HUES48 (cell line): ENCODE measurements around the gene TMEM125.
A peak's percentile ranks its signal among the peaks of the same experiment; 100 is the strongest.

Experiments
- H3K27ac ChIP-seq: one replicate; pipeline ENCODE4 v1.7.0; 2013; ENCODE audit warnings: low read depth, low read length, inconsistent platforms
- H3K27me3 ChIP-seq: 2 replicates; pipeline ENCODE4 v1.6.1; 2013; ENCODE audit warnings: mild to moderate bottlenecking, low read length; ENCODE audit not compliant: control insufficient read depth, insufficient read depth
- H3K36me3 ChIP-seq: 2 replicates; pipeline ENCODE4 v1.6.1; 2013; ENCODE audit warnings: low read length; ENCODE audit not compliant: control insufficient read depth, insufficient read depth
- H3K4me1 ChIP-seq: 2 replicates; pipeline ENCODE4 v1.6.1; 2013; ENCODE audit warnings: mild to moderate bottlenecking, low read length; ENCODE audit not compliant: control insufficient read depth, insufficient read depth
- H3K4me3 ChIP-seq: 2 replicates; pipeline ENCODE4 v1.5.1; 2013; ENCODE audit warnings: mild to moderate bottlenecking, low read depth, low read length
- H3K9ac ChIP-seq: 2 replicates; pipeline ENCODE4 v1.6.1; 2013; ENCODE audit warnings: mild to moderate bottlenecking, low read depth, low read length, moderate library complexity
- H3K9me3 ChIP-seq: 2 replicates; pipeline ENCODE4 v1.6.1; 2013; ENCODE audit warnings: low read length; ENCODE audit not compliant: control insufficient read depth, insufficient read depth

The TMEM125 gene

DNA sequence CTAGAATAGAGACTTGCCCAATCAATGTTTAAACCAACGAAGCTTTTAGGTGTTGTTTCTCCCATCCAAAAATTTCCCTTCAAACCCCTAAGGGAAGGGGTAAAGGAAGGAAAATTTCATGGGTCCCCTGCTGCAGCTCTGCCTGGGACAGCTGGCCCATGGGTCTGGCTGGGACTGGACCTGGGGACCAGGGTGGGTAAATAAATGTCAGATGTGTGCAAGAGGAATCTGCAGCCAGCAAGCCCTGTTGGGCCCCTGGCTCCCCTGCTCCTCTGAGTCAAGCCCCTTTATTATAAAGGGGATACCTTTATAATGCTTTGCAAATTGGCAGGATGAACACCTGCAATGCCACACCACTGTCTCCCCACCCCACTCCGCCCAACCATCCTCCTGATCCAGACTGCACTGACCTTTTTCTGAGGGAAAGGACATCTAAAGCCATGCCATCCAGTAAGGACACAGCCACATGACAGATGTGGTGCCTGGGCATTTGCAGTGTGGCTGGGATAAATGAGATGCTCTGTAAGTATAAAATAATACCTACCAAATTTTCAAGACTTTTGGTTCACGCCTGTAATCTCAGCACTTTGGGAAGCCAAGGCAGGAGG is 1.9 kb upstream of the TMEM125 start:
- Histone ChIP-seq H3K36me3 (no peaks in the 10 kb centered on the region), H3K27ac (no peak overlapping the region), H3K9me3 (peaks cover 10% of the 10 kb centered on the region), H3K9ac (no peak overlapping the region), H3K4me3 (no peak overlapping the region), H3K4me1 (peaks cover 19% of the 10 kb centered on the region), H3K27me3 (no peaks in the 10 kb centered on the region)

DNA sequence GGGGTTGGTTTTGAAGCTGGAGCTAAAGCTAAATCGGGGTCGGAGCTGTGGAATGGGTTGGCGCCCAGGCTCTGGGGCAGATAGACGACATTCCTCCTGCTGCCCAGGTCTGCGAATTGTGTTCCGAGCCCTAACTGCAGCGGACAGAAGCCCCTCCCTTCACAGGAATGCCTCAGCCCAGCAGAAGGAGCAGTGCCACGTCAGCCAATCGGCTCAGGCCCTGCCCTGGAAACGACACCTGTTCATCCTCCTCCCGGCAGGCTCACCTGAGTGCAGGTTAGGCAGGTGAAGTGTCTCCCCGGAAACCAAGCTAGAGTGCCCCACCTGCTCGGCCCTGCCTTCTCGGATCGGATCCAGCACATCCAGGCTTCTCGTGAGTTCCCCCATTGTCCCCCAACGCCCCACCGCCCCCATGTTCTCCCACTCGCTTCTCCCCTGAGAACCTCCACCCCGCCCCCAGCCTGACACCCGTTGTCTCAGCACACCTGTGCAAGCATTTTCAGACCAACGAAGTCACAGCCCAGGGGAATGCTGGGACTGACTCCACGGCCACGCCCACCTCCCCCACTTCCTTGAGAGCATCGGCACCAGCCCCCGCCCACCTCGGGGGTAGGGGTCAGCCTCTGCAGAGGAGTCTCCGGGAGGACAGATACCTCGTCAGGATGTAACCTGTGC is 775 bp downstream of the TMEM125 start:
- peaks cover 4% of the 10 kb centered on the region; the same call in 1 of the 2 replicates for H3K36me3 ChIP-seq
- peak overlapping the region; percentile 57 for H3K27ac ChIP-seq
- H3K4me3 ChIP-seq, result peak overlapping the region; percentile 67
- H3K4me1 ChIP-seq, result peaks cover 19% of the 10 kb centered on the region
- no peaks in the 10 kb centered on the region for H3K27me3 ChIP-seq
- peak overlapping the region; percentile 59 for H3K9ac ChIP-seq
- H3K9me3 ChIP-seq, result no peaks in the 10 kb centered on the region

DNA sequence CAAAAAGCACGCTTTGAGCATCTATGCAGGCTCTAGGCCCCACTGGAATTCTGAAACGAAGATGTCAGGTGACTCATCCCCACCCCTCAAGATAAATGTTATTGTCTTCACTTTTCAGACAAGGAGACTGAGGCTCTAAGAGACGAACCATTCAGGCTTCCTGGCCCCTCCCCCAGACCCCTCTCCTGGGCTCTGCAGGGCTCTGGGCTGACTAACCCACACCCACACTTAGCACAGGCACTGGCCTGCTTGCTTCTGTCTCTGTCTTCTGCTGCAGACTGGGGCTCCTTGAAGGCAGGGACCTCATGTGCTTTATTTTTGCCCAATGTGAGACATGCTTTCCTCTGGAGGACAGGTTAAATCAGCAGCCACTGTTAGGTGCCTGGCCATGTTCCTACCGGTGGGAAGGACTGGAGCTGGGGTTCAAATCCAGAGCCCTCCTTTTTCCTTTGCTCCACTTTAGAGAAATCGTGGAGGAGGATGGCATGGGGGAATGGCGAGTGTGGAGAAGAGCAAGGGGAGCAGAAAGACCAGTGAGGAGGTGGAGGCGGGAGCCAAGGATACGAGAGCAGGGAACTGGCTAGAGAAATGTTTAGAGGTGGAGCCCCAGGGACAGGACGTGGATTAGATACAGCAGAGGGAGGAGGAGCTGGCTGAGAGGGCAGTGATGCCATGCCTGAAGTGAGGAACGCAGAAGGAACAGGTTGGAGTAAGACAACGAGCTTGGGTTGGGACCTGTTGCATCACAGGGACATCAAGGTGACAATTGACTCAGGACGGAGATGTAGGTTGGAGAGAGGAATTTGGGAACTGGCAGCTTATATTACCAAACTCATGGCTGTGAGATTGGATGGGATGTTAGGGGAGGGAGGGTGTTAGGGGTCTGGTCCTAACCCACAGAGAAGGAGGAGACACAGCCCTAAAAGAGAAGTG is 1.7 kb downstream of the TMEM125 start:
- peak overlapping the region; percentile 57 for H3K27ac ChIP-seq
- no peaks in the 10 kb centered on the region for H3K27me3 ChIP-seq
- peaks cover 19% of the 10 kb centered on the region for H3K4me1 ChIP-seq
- H3K9me3 ChIP-seq, result no peaks in the 10 kb centered on the region
- H3K9ac ChIP-seq, result peak overlapping the region; percentile 19
- peak overlapping the region; percentile 67 for H3K4me3 ChIP-seq
- peaks cover 4% of the 10 kb centered on the region; the same call in 1 of the 2 replicates for H3K36me3 ChIP-seq

DNA sequence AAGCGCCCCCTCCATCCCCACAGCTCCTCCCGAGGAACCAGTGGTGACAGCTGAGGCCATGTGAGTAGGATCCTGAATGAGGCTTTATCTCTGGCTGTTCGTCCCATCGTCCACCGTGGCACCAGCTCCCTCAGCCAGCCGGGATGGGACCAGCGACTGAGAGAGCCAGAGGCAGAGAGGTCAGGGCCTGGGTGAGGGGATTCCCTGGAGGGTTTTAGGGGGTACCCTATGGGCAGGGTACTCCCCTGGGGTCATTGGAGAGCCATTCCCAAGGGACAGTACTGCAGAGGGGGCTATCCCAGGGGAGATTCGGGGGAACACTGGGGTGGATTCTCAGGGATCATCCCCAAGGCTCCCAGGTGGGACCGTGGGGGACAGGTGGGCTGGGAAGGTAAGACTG is 2.4 kb downstream of the TMEM125 start:
- H3K4me3 ChIP-seq, result no peak overlapping the region
- no peaks in the 10 kb centered on the region for H3K9me3 ChIP-seq
- H3K9ac ChIP-seq, result no peak overlapping the region
- no peaks in the 10 kb centered on the region for H3K27me3 ChIP-seq
- peaks cover 4% of the 10 kb centered on the region; the same call in 1 of the 2 replicates for H3K36me3 ChIP-seq
- peaks cover 19% of the 10 kb centered on the region for H3K4me1 ChIP-seq
- H3K27ac ChIP-seq, result no peak overlapping the region

DNA sequence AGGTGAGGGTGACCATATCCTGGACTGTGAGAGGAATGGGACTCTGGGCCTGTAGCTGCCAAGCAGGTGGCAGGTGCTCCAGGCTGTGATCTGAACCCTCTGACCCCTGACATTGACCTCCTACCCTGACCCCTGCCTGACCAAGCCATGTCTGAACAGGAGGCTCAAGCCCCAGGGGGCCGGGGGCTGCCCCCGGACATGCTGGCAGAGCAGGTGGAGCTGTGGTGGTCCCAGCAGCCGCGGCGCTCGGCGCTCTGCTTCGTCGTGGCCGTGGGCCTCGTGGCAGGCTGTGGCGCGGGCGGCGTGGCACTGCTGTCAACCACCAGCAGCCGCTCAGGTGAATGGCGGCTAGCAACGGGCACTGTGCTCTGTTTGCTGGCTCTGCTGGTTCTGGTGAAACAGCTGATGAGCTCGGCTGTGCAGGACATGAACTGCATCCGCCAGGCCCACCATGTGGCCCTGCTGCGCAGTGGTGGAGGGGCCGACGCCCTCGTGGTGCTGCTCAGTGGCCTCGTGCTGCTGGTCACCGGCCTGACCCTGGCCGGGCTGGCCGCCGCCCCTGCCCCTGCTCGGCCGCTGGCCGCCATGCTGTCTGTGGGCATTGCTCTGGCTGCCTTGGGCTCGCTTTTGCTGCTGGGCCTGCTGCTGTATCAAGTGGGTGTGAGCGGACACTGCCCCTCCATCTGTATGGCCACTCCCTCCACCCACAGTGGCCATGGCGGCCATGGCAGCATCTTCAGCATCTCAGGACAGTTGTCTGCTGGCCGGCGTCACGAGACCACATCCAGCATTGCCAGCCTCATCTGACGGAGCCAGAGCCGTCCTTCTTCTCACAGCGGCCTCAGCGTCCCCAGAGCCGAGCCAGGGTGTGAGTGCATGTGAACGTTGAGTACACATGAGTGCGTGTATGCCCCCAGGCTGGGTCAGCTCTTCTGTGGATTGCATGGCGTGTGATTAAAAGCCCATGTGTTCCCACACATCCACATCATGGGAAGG is 3.1 kb downstream of the TMEM125 start:
- Histone ChIP-seq H3K27ac (no peak overlapping the region), H3K9me3 (no peaks in the 10 kb centered on the region), H3K36me3 (peaks cover 4% of the 10 kb centered on the region; the same call in 1 of the 2 replicates), H3K4me1 (peaks cover 19% of the 10 kb centered on the region), H3K4me3 (no peak overlapping the region), H3K9ac (no peak overlapping the region), H3K27me3 (no peaks in the 10 kb centered on the region)

DNA sequence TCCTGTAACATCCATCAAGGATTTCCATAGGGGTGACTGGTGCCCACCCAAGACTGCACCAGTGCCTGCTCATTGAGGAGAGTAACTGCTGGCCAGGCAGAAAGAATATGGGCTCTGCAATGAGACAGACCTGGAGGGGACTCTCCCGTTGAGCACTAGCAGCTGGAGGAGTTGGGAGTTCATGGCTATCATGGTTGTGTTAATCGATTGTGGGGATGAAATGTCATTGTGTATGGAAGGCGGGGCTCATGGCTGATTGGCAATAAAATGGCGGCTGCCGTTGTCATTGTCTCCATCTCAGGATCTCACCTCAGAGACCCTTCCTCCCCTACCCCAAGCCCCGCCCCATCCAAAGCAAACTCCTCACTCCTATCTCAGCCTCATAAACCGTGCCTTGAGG is 3.9 kb downstream of the TMEM125 start:
- H3K9ac ChIP-seq, result no peak overlapping the region
- H3K4me1 ChIP-seq, result peaks cover 19% of the 10 kb centered on the region
- H3K4me3 ChIP-seq, result no peak overlapping the region
- no peaks in the 10 kb centered on the region for H3K9me3 ChIP-seq
- no peaks in the 10 kb centered on the region for H3K27me3 ChIP-seq
- no peak overlapping the region for H3K27ac ChIP-seq
- H3K36me3 ChIP-seq, result peaks cover 4% of the 10 kb centered on the region; the same call in 1 of the 2 replicates

DNA sequence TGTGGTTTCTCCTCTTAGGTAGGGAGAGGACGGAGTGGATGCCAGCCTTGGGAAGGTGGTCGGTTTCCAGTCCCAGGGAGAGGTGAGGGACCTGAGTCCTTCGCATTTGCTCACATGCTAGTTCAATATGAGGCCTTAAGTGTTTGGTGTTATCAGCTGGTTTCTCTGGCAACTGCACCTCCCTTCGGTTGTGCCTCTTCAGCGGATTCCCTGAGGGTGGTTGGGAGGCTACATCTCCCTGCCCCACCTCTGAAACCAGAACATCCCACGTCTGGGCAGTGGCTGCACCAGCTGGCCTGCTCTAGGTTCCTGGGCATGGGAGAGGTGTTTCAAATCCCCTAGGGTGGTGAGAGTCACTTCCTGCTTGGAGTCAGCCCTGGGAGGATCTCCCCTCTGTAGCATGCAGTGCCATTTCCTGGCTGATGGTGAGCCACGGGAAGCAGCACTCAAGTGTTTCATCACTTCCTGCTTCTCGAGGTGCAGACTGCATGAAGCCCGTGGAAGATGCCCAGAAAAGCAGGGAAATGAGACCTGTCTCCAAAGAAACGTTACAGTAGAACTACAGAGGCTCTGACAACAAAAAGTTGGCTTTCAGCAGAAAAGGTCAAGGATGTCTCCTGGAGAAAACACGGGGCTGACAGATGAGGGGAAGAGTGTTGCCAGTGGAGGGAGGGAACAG is 4.5 kb downstream of the TMEM125 start:
- Histone ChIP-seq H3K4me1 (peaks cover 19% of the 10 kb centered on the region), H3K9ac (no peak overlapping the region), H3K27ac (no peak overlapping the region), H3K9me3 (no peaks in the 10 kb centered on the region), H3K36me3 (peaks cover 4% of the 10 kb centered on the region; the same call in 1 of the 2 replicates), H3K27me3 (no peaks in the 10 kb centered on the region), H3K4me3 (no peak overlapping the region)

DNA sequence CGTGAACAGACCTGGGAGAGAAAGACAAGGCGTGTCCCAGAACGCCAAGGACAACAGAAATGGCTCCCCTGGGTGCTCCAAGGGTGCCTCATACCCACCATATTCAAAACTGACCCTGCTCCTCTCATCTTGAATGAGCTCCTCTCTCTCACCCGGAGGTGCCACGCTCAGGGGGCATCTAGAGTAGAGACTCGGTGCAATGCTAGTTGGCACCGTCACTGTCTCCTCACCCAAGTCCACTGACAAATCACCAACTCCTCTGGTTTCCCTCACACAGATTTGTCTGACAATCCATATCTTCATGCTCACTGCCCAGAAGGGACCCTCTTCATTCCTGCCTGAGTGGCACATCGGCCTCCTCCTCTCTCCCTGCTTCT is 5.0 kb downstream of the TMEM125 start:
- no peak overlapping the region for H3K4me3 ChIP-seq
- H3K27ac ChIP-seq, result no peak overlapping the region
- H3K4me1 ChIP-seq, result peaks cover 14% of the 10 kb centered on the region
- H3K9me3 ChIP-seq, result no peaks in the 10 kb centered on the region
- peaks cover 4% of the 10 kb centered on the region; the same call in 1 of the 2 replicates for H3K36me3 ChIP-seq
- no peak overlapping the region for H3K9ac ChIP-seq
- H3K27me3 ChIP-seq, result no peaks in the 10 kb centered on the region

DNA sequence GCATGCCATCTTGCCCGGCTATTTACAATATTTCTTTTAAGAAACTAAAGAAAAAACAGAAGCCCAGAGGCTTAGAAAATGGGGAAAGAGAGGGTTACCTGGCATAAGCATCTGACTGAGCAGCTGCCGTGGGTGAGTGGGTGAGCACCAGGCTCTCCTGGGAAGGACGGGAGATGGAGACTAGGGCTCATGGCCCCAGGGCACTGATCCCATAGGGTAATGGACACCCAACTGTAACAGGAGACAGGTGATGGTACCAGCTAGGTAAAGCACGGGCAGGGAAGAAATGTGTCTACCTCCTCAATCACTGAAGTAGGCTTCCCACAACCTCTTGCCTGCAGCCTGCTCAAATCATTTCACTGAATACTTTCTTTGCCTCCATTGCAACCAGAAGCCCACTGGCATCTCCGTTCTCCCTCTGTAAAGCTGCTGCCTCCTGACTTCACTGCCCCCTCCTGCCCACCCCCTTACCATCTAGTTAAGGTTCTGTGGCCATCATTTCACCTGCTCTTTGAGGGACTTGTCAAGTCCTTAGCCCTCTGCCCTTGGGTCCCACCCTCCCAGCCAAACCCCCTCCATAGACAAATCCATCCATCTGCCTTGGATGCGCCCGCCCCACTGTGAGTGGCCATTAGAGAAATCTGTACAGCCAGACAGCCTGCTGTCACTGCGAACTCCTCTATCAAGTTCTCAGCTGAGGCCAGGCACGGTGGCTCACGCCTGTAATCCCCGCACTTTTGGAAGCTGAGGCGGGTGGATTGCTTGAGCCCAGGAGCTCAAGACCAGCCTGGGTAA is 6.2 kb downstream of the TMEM125 start:
- Histone ChIP-seq H3K4me1 (peaks cover 8% of the 10 kb centered on the region), H3K4me3 (no peak overlapping the region), H3K9me3 (no peaks in the 10 kb centered on the region), H3K27me3 (no peaks in the 10 kb centered on the region), H3K36me3 (peaks cover 4% of the 10 kb centered on the region; the same call in 1 of the 2 replicates), H3K27ac (no peak overlapping the region), H3K9ac (no peak overlapping the region)
